ENCODE data around the gene DHRS13.
A peak's percentile ranks its signal among the peaks of the same experiment; 100 is the strongest.

DHRS13 gene

GRCh38 chr17:28858801-28859355 is 44.0 kb downstream of the DHRS13 start:
- DNase-seq (ENCODE audit: low read depth in 2 of 2) = no peak

- no peak for DNase-seq (ENCODE audit: low read depth in 2 of 2)
Observed at GRCh38 chr17:28857905-28858800, 44.7 kb downstream of the DHRS13 start.

GRCh38 chr17:28856028-28856574 is 46.8 kb downstream of the DHRS13 start:
- DNase-seq (ENCODE audit: low read depth in 2 of 2) = no peak

GRCh38 chr17:28855336-28855679 is 47.6 kb downstream of the DHRS13 start:
- DNase-seq (ENCODE audit: low read depth in 2 of 2) = no peak

- peak; percentile 74 to 80 for DNase-seq (ENCODE audit: low read depth in 2 of 2)
Observed at GRCh38 chr17:28854457-28855335, 48.2 kb downstream of the DHRS13 start, which contains the start of gene ERAL1. TSS of gene ERAL1 (plus strand) at chr17:28855016. CDS start at chr17:28855035, 19 bp downstream.

GRCh38 chr17:28853295-28853694 is 49.6 kb downstream of the DHRS13 start:
- no peak for DNase-seq (ENCODE audit: low read depth in 2 of 2)

GRCh38 chr17:28849281-28849680 is 53.6 kb downstream of the DHRS13 start:
- DNase-seq (ENCODE audit: low read depth in 2 of 2) = no peak

GRCh38 chr17:28848667-28849066 is 54.2 kb downstream of the DHRS13 start:
- peak; percentile 40 to 63 for DNase-seq (ENCODE audit: low read depth in 2 of 2)
